Spleen (tissue), 7 donors: ENCODE results near the gene HECTD1.

ENCODE experiments used
- POLR2A ChIP-seq, 3 donors: fragments of 450-650 bp; IDR thresholded peaks; one replicate each; pipeline ENCODE4 v1.5.1; 2017; ENCODE audit warnings: antibody characterized with exemption in 3 of 3, mild to moderate bottlenecking in 1 of 3
- POLR2AphosphoS5 ChIP-seq, 3 donors: sonication (generic); formaldehyde crosslinking; IDR thresholded peaks; one replicate each; pipeline ENCODE4 v1.5.1; 2017; ENCODE audit warnings: antibody characterized with exemption in 3 of 3
- TF ChIP-seq, protein P1 (sequence below), 11 experiments: fragments of 200-600 bp in 7 of 11; fragments of 450-650 bp in 4 of 11; sonication (generic) in 4 of 11; IDR thresholded peaks in 8 of 11; conservative IDR thresholded peaks in 3 of 11; 1 replicate in 7 of 11; 2 replicates in 4 of 11; pipeline versions ENCODE4 v1.4.0 to v1.8.0; 2016 to 2021; ENCODE audit warnings: antibody characterized with exemption in 11 of 11, inconsistent platforms in 4 of 11, mild to moderate bottlenecking in 1 of 11
- donor health status: DM: no; HTN: no; CAD: no; lungs with moderate emphysema.
- donor health status: DM: no; HTN: no; CAD: no.
- donor health status: DM: no; HTN: no; CAD: no.

GRCh38 chr14:31080484-31080883 lies 127.1 kb downstream of the HECTD1 start:
- TF ChIP-seq POLR2A (IDR thresholded peaks at IDR 0.05) (no peak), POLR2AphosphoS5 (IDR thresholded peaks at IDR 0.05) (no peak)
- TF ChIP-seq, protein P1, sequence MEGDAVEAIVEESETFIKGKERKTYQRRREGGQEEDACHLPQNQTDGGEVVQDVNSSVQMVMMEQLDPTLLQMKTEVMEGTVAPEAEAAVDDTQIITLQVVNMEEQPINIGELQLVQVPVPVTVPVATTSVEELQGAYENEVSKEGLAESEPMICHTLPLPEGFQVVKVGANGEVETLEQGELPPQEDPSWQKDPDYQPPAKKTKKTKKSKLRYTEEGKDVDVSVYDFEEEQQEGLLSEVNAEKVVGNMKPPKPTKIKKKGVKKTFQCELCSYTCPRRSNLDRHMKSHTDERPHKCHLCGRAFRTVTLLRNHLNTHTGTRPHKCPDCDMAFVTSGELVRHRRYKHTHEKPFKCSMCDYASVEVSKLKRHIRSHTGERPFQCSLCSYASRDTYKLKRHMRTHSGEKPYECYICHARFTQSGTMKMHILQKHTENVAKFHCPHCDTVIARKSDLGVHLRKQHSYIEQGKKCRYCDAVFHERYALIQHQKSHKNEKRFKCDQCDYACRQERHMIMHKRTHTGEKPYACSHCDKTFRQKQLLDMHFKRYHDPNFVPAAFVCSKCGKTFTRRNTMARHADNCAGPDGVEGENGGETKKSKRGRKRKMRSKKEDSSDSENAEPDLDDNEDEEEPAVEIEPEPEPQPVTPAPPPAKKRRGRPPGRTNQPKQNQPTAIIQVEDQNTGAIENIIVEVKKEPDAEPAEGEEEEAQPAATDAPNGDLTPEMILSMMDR (IDR thresholded peaks at IDR 0.05 in 8 of 11, conservative IDR thresholded peaks at IDR 0.05 in 3 of 11), result no peak
